Testis (tissue), 2 donors: ENCODE data around the gene SGMS2.

Source experiments
- POLR2A ChIP-seq: fragments of 450-650 bp; IDR thresholded peaks from one replicate; pipeline ENCODE4 v1.6.1; 2017; ENCODE audit warnings: antibody characterized with exemption, mild to moderate bottlenecking, moderate library complexity
- TF ChIP-seq, protein P1 (sequence below), 3 experiments: fragments of 450-650 bp in 2 of 3; fragments of 200-600 bp in 1 of 3; sonication (generic) in 1 of 3; IDR thresholded peaks; one replicate each; pipeline ENCODE4 v1.5.1; 2016 to 2019; ENCODE audit warnings: antibody characterized with exemption in 3 of 3, mild to moderate bottlenecking in 2 of 3, moderate library complexity in 1 of 3

DNA sequence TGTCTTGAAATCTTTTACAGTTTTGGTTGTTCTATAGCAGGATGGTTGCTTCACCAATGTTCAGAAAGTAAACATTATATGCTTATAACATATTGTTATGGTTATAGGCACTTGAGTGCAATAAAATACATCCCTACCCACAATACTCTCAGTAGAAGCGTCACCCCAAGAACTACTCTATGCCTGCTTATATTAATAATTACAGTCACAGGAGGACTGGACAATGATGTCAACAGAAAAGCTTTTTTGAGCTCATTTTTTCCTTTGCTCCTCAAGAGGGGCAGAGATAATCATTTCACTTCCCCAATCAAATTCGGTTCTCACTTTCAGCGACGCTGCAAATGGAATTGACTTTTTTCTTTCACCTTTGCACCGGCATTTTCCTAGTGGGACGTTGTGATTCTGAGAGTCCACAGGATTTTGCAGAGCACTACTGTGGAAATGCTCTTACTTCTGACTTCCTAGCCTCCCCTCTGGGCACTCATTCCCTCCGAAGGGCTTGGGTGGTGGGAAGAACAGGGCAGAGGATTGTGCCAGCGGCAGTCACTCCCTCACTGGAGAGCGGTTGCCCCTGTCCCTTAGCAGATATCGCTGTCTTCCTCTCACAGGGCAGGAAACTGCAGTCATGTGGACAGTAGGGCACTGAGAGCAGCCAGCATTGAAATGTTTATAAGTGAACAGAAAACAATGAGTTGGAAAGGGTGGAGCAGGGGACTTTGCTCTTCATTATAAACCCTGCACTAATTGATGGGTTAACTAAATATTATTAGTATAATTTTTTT, 24.9 kb upstream of the SGMS2 start:
- TF ChIP-seq, protein P1, sequence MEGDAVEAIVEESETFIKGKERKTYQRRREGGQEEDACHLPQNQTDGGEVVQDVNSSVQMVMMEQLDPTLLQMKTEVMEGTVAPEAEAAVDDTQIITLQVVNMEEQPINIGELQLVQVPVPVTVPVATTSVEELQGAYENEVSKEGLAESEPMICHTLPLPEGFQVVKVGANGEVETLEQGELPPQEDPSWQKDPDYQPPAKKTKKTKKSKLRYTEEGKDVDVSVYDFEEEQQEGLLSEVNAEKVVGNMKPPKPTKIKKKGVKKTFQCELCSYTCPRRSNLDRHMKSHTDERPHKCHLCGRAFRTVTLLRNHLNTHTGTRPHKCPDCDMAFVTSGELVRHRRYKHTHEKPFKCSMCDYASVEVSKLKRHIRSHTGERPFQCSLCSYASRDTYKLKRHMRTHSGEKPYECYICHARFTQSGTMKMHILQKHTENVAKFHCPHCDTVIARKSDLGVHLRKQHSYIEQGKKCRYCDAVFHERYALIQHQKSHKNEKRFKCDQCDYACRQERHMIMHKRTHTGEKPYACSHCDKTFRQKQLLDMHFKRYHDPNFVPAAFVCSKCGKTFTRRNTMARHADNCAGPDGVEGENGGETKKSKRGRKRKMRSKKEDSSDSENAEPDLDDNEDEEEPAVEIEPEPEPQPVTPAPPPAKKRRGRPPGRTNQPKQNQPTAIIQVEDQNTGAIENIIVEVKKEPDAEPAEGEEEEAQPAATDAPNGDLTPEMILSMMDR (IDR thresholded peaks at IDR 0.05), result no peak
- no peak for TF ChIP-seq POLR2A
